Measurements from ENCODE around the gene PASK. TPM values are rescaled to one million over a fixed set of nuclear protein-coding genes. Genes with fewer than 3 reads are reported as not detected.
A peak's percentile ranks its signal among the peaks of the same experiment; 100 is the strongest.

PASK gene
- total and polyA plus RNA-seq, 3 donors from 2014 or later, result 48.6 to 57.6 (median 54.0) TPM

GRCh38 chr2:241148239-241148638 lies 1.0 kb downstream of the PASK start:
- TF ChIP-seq CTCF (IDR thresholded peaks at IDR 0.05) (no peak), POLR2A (IDR thresholded peaks at IDR 0.05) (no peak)
- Histone ChIP-seq H3K27ac (no peak overlapping the region), H3K27me3 (no peaks in the 10 kb centered on the region), H3K9me3 (no peaks in the 10 kb centered on the region), H3K4me3 (peak overlapping the region; percentile 87 to 91), H3K36me3 (ENCODE audit: low read depth, missing control alignments) (no peaks in the 10 kb centered on the region), H3K4me1 (peaks cover 7% of the 10 kb centered on the region)
- 62 to 73% methylated on average over 3 to 4 of the region's 4 CpGs for WGBS, 2 donors
- intact Hi-C loops (cut with DNase I; ENCODE audit: low total_unique reads), result no loop called here
- no peak for DNase-seq

- Histone ChIP-seq H3K27me3 (no peaks in the 10 kb centered on the region), H3K27ac (no peak overlapping the region), H3K9me3 (no peaks in the 10 kb centered on the region), H3K36me3 (ENCODE audit: low read depth, missing control alignments) (no peaks in the 10 kb centered on the region), H3K4me1 (peaks cover 7% of the 10 kb centered on the region), H3K4me3 (no peak overlapping the region)
- no peak for DNase-seq
- 88 to 90% methylated on average over 3 of the region's 3 CpGs for WGBS, 2 donors
- TF ChIP-seq CTCF (IDR thresholded peaks at IDR 0.05) (no peak), POLR2A (IDR thresholded peaks at IDR 0.05) (no peak)
- intact Hi-C loops (cut with DNase I; ENCODE audit: low total_unique reads), result no loop called here
These were observed 1.9 kb downstream of the PASK start for GRCh38 chr2:241147336-241147735.

- no peak for DNase-seq
- no peak overlapping the region for H3K4me3 ChIP-seq
- H3K4me1 ChIP-seq, result peaks cover 4% of the 10 kb centered on the region
- H3K36me3 ChIP-seq (ENCODE audit: low read depth, missing control alignments), result no peaks in the 10 kb centered on the region
- 86 to 88% methylated on average over 4 of the region's 4 CpGs for WGBS, 2 donors
- intact Hi-C loops (cut with DNase I; ENCODE audit: low total_unique reads), result no loop called here
- TF ChIP-seq CTCF (IDR thresholded peaks at IDR 0.05) (no peak), POLR2A (IDR thresholded peaks at IDR 0.05) (no peak)
- no peak overlapping the region for H3K27ac ChIP-seq
- no peaks in the 10 kb centered on the region for H3K9me3 ChIP-seq
- H3K27me3 ChIP-seq, result no peaks in the 10 kb centered on the region
These were observed 3.0 kb downstream of the PASK start for GRCh38 chr2:241146286-241146685.

GRCh38 chr2:241142593-241142992 lies 6.7 kb downstream of the PASK start:
- TF ChIP-seq CTCF (IDR thresholded peaks at IDR 0.05), result no peak
- no peak for TF ChIP-seq POLR2A (IDR thresholded peaks at IDR 0.05)
- Histone ChIP-seq H3K36me3 (ENCODE audit: low read depth, missing control alignments) (no peaks in the 10 kb centered on the region), H3K4me3 (no peak overlapping the region), H3K27me3 (no peaks in the 10 kb centered on the region), H3K27ac (no peak overlapping the region), H3K4me1 (peaks cover under 1% of the 10 kb centered on the region), H3K9me3 (no peaks in the 10 kb centered on the region)
- DNase-seq, result no peak
- intact Hi-C loops (cut with DNase I; ENCODE audit: low total_unique reads), result no loop called here
- 94 to 100% methylated on average over 4 to 9 of the region's 9 CpGs for WGBS, 2 donors

GRCh38 chr2:241142063-241142462 lies 7.2 kb downstream of the PASK start:
- H3K27me3 ChIP-seq, result no peaks in the 10 kb centered on the region
- peaks cover 4% of the 10 kb centered on the region for H3K4me1 ChIP-seq
- no peak overlapping the region for H3K27ac ChIP-seq
- no peaks in the 10 kb centered on the region for H3K9me3 ChIP-seq
- no peak overlapping the region for H3K4me3 ChIP-seq
- 89 to 94% methylated on average over 6 of the region's 6 CpGs for WGBS, 2 donors
- intact Hi-C loops (cut with DNase I; ENCODE audit: low total_unique reads), result no loop called here
- DNase-seq, result no peak
- TF ChIP-seq POLR2A (IDR thresholded peaks at IDR 0.05) (no peak), CTCF (IDR thresholded peaks at IDR 0.05) (no peak)
- no peaks in the 10 kb centered on the region for H3K36me3 ChIP-seq (ENCODE audit: low read depth, missing control alignments)

Measured in testis (tissue), 3 donors.